Activated T-cell treated with anti-CD3 and anti-CD28 coated beads, Interleukin-2, amount 50 U/mL, for 48 hours (primary cell): ENCODE measurements around the gene SAXO1.
"Not testable (repeated sequence)": the region's sequence is repeated elsewhere in the genome, so short reads cannot be mapped to it uniquely, and the experiment has no call there.

Experiments
- DNase-seq, 2 experiments: peaks; one replicate each; pipeline ENCODE4 v3.0.0-alpha.2; 2020

SAXO1 gene

GRCh38 chr9:19033015-19033414 is at the start of gene SAXO1:
Gene SAXO1, minus strand, starts transcription at chr9:19033209. Its CDS starts 301 bp downstream, at chr9:19032908.
- no peak for DNase-seq

- DNase-seq = no peak
Measured at GRCh38 chr9:19074836-19075235, 41.8 kb upstream of the SAXO1 start.

- no peak for DNase-seq
Measured at GRCh38 chr9:19074229-19074628, 41.2 kb upstream of the SAXO1 start.

- no peak for DNase-seq
Measured at GRCh38 chr9:19057033-19057432, 24.0 kb upstream of the SAXO1 start.

DNA sequence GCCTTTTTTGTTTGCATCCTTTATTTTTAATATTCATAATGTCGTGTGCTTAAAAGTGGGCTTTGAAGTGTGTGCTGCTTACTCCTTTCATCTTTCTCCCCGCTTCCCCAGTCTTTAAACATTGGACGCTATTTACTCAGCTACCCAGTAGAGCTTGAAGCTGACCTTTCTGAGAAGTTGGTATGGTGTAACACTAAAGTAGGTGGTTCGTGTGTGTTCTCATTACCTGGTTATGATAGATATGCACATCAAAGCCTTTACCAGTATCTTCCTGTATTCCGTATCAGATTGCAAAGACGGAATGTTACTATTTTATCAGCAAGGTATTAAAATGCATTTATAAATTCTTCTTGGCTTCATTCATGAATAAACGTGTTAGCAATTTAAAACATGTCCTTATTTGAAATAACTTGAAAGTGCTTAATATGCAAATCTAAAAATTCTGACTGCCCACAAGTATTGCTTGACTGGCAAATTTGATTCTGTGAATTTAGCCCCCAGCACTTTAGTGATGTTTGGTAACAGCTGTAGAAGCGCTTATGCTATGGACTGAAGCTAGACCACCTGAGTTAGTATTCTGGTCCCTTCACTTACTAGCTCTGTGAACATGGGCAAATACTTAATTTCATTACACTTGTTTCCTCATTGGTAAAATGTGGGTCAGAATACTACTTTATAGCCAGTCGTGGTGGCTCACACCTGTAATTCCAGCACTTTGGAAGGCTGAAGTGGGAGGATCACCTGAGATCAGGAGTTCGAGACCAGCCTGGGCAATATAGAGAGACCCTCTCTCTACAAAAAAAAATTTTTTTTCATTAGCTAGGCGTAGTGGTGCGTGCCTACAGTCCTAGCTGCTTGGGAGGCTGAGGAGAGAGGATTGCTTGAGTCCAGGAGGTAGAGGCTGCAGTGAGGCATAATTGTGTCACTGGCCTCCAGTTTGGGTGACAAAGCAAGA is 17.9 kb upstream of the SAXO1 start:
- no peak for DNase-seq

- DNase-seq = no peak
Measured at GRCh38 chr9:19049917-19050636, 17.1 kb upstream of the SAXO1 start.

DNA sequence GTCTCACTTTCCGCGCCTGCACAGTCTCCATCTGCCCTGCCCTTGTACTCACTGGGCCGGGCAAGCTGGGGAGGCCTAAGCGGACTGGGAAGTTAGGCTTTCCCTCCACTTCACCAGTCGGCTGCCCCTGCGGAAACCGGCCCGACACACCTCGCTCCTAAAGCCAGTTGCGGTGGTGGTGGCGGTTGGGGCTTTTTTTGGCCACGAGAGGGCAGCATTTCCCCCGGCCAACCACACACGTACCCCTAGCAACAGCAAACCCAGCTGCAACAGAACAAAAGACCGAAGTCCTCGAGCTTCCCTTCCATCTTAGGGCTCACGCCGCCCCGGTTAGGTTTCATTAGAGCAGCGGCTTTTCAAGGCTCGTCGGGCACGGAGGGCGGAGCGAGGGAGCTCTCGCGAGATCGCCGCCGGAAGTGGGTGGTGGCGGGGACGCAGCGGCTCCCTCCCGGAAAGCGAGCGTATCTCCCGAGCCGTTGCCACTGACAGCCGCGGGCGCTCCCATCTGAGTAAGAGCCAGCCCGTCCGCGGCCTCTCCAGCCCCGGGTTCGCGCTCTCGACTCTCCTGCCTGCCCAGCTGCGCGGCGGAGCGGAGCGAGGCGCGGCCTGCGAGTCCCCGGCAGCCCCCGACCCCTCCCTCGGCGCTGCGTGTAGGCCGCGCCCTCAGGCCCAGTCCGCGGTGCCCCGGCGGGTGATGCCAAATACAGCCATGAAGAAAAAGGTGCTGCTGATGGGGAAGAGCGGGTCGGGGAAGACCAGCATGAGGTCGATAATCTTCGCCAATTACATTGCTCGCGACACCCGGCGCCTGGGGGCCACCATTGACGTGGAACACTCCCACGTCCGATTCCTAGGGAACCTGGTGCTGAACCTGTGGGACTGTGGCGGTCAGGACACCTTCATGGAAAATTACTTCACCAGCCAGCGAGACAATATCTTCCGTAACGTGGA is 16.2 kb upstream of the SAXO1 start, which contains the start of gene RRAGA:
Gene RRAGA (plus strand): TSS at position 462 of the 951 bp plus-strand sequence. CDS start 233 bp downstream, at position 695.
- peak; percentile 97 for DNase-seq

DNA sequence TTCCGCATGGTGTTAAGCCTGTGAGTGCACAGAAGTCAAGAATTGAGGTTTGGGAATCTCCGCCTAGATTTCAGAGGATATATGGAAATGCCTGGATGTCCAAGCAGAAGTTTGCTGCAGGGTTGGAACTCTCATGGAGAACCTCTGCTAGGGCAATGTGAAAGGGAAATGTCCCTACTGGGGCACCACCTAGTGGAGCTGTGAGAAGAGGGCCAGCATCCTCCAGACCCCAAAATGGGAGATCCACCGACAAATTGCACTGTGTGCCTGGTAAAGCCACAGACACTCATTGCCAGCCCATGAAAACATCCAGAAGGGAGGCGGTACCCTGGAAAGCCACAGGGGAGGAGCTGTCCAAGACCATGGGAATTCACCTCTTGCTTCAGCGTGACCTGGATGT is 3.6 kb upstream of the SAXO1 start:
- no peak for DNase-seq

- no peak for DNase-seq
Measured at GRCh38 chr9:19032406-19032805, 603 bp downstream of the SAXO1 start.

GRCh38 chr9:19030899-19031298 is 2.1 kb downstream of the SAXO1 start:
- DNase-seq = no peak

GRCh38 chr9:19028835-19029451 is 4.1 kb downstream of the SAXO1 start:
- peak in 1 of 2 experiments; percentile 40 for DNase-seq

- no peak for DNase-seq
Measured at GRCh38 chr9:19027825-19028224, 5.2 kb downstream of the SAXO1 start.

GRCh38 chr9:19026375-19026774 is 6.6 kb downstream of the SAXO1 start:
- no peak for DNase-seq

- no peak for DNase-seq
Measured at GRCh38 chr9:19023078-19023477, 9.9 kb downstream of the SAXO1 start.

GRCh38 chr9:19022206-19022605 is 10.8 kb downstream of the SAXO1 start:
- DNase-seq = no peak

DNA sequence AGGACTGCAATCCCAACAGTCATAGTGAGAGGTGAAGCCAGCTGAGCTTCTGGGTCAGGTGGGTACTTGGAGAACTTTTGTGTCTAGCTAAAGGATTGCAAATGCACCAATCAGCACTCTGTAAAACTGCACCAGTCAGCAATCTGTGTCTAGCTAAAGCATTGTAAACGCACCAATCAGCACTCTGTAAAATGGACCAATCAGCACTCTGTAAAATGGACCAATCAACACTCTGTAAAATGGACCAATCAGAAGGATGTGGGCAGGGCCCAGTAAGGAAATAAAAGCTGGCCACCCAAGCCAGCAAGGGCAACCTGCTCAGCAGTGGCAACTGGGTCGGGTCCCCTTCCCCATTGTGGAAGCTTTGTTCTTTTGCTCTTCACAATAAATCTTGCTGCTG is 11.4 kb downstream of the SAXO1 start:
- not testable (repeated sequence) for DNase-seq

- DNase-seq = no peak
Measured at GRCh38 chr9:19020886-19021455, 12.0 kb downstream of the SAXO1 start.

DNA sequence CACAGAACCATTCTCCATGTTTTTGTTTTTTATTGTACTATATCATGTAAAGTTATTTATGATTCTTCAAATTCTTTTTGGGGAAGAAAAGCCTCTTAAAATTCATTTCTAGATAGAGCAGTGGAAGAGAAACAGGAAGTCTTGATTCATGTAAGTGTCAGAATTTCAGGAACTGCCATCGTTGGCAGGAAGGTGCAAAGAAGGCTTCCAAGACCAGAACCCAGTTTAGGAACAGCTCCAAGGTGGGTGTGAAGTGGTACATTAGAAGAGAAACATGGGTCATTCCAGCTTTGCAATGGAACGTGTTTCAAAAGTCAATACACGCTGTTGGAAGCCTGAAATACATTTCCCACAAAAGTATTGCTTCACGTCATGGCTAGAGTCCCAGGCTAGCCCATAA is 14.8 kb downstream of the SAXO1 start:
- DNase-seq = no peak

DNA sequence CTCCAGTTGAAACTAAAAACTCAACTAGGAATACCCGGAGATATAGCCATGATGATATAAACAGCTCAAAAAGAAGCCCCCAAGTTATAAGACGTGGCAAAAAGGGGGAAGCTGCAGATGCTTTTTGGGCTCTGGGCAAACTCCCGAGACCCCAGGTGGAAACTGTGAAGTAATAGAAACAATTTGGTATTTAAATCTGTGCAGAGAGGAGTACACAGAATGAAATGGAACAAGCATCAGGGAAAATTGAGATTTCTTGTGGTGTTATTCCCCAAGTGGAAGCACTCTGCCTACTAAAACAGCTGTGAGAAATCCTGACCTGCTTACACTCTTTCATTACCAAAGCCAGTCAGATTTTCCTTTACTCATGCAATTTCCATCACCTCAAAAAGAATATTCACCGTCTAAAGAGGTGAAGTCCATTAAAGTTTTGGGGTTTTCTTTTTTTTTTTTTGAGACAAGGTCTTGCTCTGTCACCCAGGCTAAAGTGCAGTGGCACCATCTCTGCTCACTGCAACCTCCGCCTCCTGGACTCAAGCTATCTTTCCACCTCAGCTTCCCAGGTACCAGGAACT is 23.5 kb downstream of the SAXO1 start:
- DNase-seq = no peak

- no peak for DNase-seq
Measured at GRCh38 chr9:19000133-19000532, 32.9 kb downstream of the SAXO1 start.

- no peak for DNase-seq
Measured at GRCh38 chr9:18999173-18999785, 33.7 kb downstream of the SAXO1 start.
